Activated CD8-positive, alpha-beta memory T cell treated with anti-CD3 and anti-CD28 coated beads, Interleukin-2, amount 10 ng/mL, durations not matched to agents 7 days and 5 days (primary cell): ENCODE results near the gene PTPRN2. TPM values are rescaled to one million over a fixed set of nuclear protein-coding genes. Genes with fewer than 3 reads are reported as not detected.
A peak's percentile ranks its signal among the peaks of the same experiment; 100 is the strongest.

Source experiments
- ATAC-seq: fragments of 150-1000 bp; cut with Tn5 transposase; one replicate; pipeline ENCODE4 v1.10.0; 2021; ENCODE audit warnings: moderate library complexity
- CTCF ChIA-PET: fragments of 350-600 bp; sonication (Branson Sonifier 250); formaldehyde crosslinking; loops from one replicate; lab custom pipeline; 2021; ENCODE audit warnings: antibody characterized with exemption; lab: Charles Lee
- DNase-seq: peaks from one replicate; pipeline ENCODE4 v3.0.0-alpha.2; 2020
- H3K27ac Mint-ChIP-seq: one replicate; pipeline ENCODE4 v1.8.0; 2021; ENCODE audit warnings: mild to moderate bottlenecking, mixed read lengths
- H3K27me3 Mint-ChIP-seq: one replicate; pipeline ENCODE4 v1.8.0; 2021; ENCODE audit warnings: mixed read lengths
- H3K36me3 Mint-ChIP-seq: one replicate; pipeline ENCODE4 v1.8.0; 2021; ENCODE audit warnings: mild to moderate bottlenecking, mixed read lengths
- H3K4me1 Mint-ChIP-seq: one replicate; pipeline ENCODE4 v1.8.0; 2021; ENCODE audit warnings: mixed read lengths
- H3K4me3 Mint-ChIP-seq: one replicate; pipeline ENCODE4 v1.8.0; 2021; ENCODE audit warnings: mild to moderate bottlenecking, moderate library complexity, mixed read lengths
- H3K9me3 Mint-ChIP-seq: one replicate; pipeline ENCODE4 v1.8.0; 2022; ENCODE audit warnings: low read depth, mixed read lengths
- total RNA-seq, 2 experiments: library from RNA; stranded (reverse); gene quantifications; one replicate each; pipeline ENCODE4 v1.2.3, GENCODE V29; 2021

PTPRN2 gene
- total RNA-seq, 2 experiments from 2014 or later: 3.2 to 5.7 TPM

- Mint-ChIP-seq H3K27ac (no peak overlapping the region), H3K4me1 (no peaks in the 10 kb centered on the region), H3K9me3 (no peaks in the 10 kb centered on the region), H3K27me3 (no peaks in the 10 kb centered on the region), H3K4me3 (no peak overlapping the region), H3K36me3 (no peaks in the 10 kb centered on the region)
- CTCF ChIA-PET: no interaction called here
- ATAC-seq: no peak
- DNase-seq: no peak
Measured at GRCh38 chr7:158133515-158134271, 453.9 kb downstream of the PTPRN2 start.

- no peak overlapping the region for H3K4me3 Mint-ChIP-seq
- CTCF ChIA-PET: no interaction called here
- no peaks in the 10 kb centered on the region for H3K27me3 Mint-ChIP-seq
- H3K27ac Mint-ChIP-seq: no peak overlapping the region
- DNase-seq (no peak), ATAC-seq (no peak)
- no peaks in the 10 kb centered on the region for H3K36me3 Mint-ChIP-seq
- no peaks in the 10 kb centered on the region for H3K9me3 Mint-ChIP-seq
- no peaks in the 10 kb centered on the region for H3K4me1 Mint-ChIP-seq
Measured at GRCh38 chr7:158133057-158133456, 454.6 kb downstream of the PTPRN2 start.

- DNase-seq (no peak), ATAC-seq (no peak)
- Mint-ChIP-seq H3K4me1 (no peaks in the 10 kb centered on the region), H3K27ac (no peak overlapping the region), H3K36me3 (peaks cover 2% of the 10 kb centered on the region), H3K4me3 (no peak overlapping the region), H3K27me3 (no peaks in the 10 kb centered on the region), H3K9me3 (no peaks in the 10 kb centered on the region)
- CTCF ChIA-PET: no interaction called here
Measured at GRCh38 chr7:158130023-158130409, 457.6 kb downstream of the PTPRN2 start.

GRCh38 chr7:158129037-158130022 lies 458.3 kb downstream of the PTPRN2 start:
- Mint-ChIP-seq H3K27ac (no peak overlapping the region), H3K27me3 (no peaks in the 10 kb centered on the region), H3K9me3 (peaks cover 2% of the 10 kb centered on the region), H3K36me3 (peaks cover 2% of the 10 kb centered on the region), H3K4me3 (no peak overlapping the region), H3K4me1 (no peaks in the 10 kb centered on the region)
- ATAC-seq: no peak
- CTCF ChIA-PET: no interaction called here
- DNase-seq: no peak

GRCh38 chr7:158128572-158128971 lies 459.1 kb downstream of the PTPRN2 start:
- H3K4me1 Mint-ChIP-seq: no peaks in the 10 kb centered on the region
- H3K4me3 Mint-ChIP-seq: no peak overlapping the region
- peaks cover 2% of the 10 kb centered on the region for H3K36me3 Mint-ChIP-seq
- no peak overlapping the region for H3K27ac Mint-ChIP-seq
- ATAC-seq (no peak), DNase-seq (no peak)
- peaks cover 3% of the 10 kb centered on the region for H3K9me3 Mint-ChIP-seq
- CTCF ChIA-PET: no interaction called here
- H3K27me3 Mint-ChIP-seq: no peaks in the 10 kb centered on the region

GRCh38 chr7:158127241-158127640 lies 460.4 kb downstream of the PTPRN2 start:
- Mint-ChIP-seq H3K4me1 (no peaks in the 10 kb centered on the region), H3K4me3 (peak overlapping the region; percentile 9), H3K27ac (no peak overlapping the region), H3K9me3 (peaks cover 5% of the 10 kb centered on the region), H3K36me3 (peaks cover 2% of the 10 kb centered on the region), H3K27me3 (no peaks in the 10 kb centered on the region)
- no peak for DNase-seq
- ATAC-seq: no peak
- CTCF ChIA-PET: no interaction called here

GRCh38 chr7:158126661-158127060 lies 461.0 kb downstream of the PTPRN2 start:
- H3K36me3 Mint-ChIP-seq: peaks cover 2% of the 10 kb centered on the region
- no peaks in the 10 kb centered on the region for H3K27me3 Mint-ChIP-seq
- CTCF ChIA-PET: no interaction called here
- H3K27ac Mint-ChIP-seq: no peak overlapping the region
- ATAC-seq (no peak), DNase-seq (no peak)
- H3K4me3 Mint-ChIP-seq: peak overlapping the region; percentile 9
- H3K4me1 Mint-ChIP-seq: no peaks in the 10 kb centered on the region
- H3K9me3 Mint-ChIP-seq: peaks cover 6% of the 10 kb centered on the region

GRCh38 chr7:158125721-158126120 lies 461.9 kb downstream of the PTPRN2 start:
- peaks cover 2% of the 10 kb centered on the region for H3K36me3 Mint-ChIP-seq
- H3K9me3 Mint-ChIP-seq: peaks cover 11% of the 10 kb centered on the region
- H3K27me3 Mint-ChIP-seq: no peaks in the 10 kb centered on the region
- no peak overlapping the region for H3K27ac Mint-ChIP-seq
- CTCF ChIA-PET: no interaction called here
- peak overlapping the region; percentile 38 for H3K4me3 Mint-ChIP-seq
- ATAC-seq (no peak), DNase-seq (no peak)
- no peaks in the 10 kb centered on the region for H3K4me1 Mint-ChIP-seq

- Mint-ChIP-seq H3K27me3 (no peaks in the 10 kb centered on the region), H3K4me3 (peak overlapping the region; percentile 38), H3K9me3 (peaks cover 11% of the 10 kb centered on the region), H3K36me3 (peaks cover 2% of the 10 kb centered on the region), H3K27ac (no peak overlapping the region), H3K4me1 (no peaks in the 10 kb centered on the region)
- CTCF ChIA-PET: no interaction called here
- DNase-seq (no peak), ATAC-seq (no peak)
Measured at GRCh38 chr7:158125091-158125490, 462.5 kb downstream of the PTPRN2 start.

GRCh38 chr7:158124671-158125079 lies 462.9 kb downstream of the PTPRN2 start:
- ATAC-seq: no peak
- Mint-ChIP-seq H3K4me3 (no peak overlapping the region), H3K36me3 (peaks cover 2% of the 10 kb centered on the region), H3K27ac (no peak overlapping the region), H3K27me3 (no peaks in the 10 kb centered on the region), H3K9me3 (peaks cover 11% of the 10 kb centered on the region), H3K4me1 (no peaks in the 10 kb centered on the region)
- DNase-seq: no peak
- CTCF ChIA-PET: no interaction called here

GRCh38 chr7:158123753-158124152 lies 463.9 kb downstream of the PTPRN2 start:
- Mint-ChIP-seq H3K27me3 (no peaks in the 10 kb centered on the region), H3K4me3 (no peak overlapping the region), H3K4me1 (no peaks in the 10 kb centered on the region), H3K9me3 (peaks cover 15% of the 10 kb centered on the region), H3K27ac (no peak overlapping the region), H3K36me3 (peaks cover 2% of the 10 kb centered on the region)
- CTCF ChIA-PET: no interaction called here
- no peak for ATAC-seq
- no peak for DNase-seq

GRCh38 chr7:158123214-158123613 lies 464.4 kb downstream of the PTPRN2 start:
- no peak overlapping the region for H3K27ac Mint-ChIP-seq
- H3K36me3 Mint-ChIP-seq: peaks cover 2% of the 10 kb centered on the region
- peaks cover 15% of the 10 kb centered on the region for H3K9me3 Mint-ChIP-seq
- no peak overlapping the region for H3K4me3 Mint-ChIP-seq
- H3K27me3 Mint-ChIP-seq: no peaks in the 10 kb centered on the region
- ATAC-seq (no peak), DNase-seq (no peak)
- H3K4me1 Mint-ChIP-seq: no peaks in the 10 kb centered on the region
- CTCF ChIA-PET: no interaction called here

- CTCF ChIA-PET: no interaction called here
- Mint-ChIP-seq H3K9me3 (peaks cover 26% of the 10 kb centered on the region), H3K36me3 (peaks cover 2% of the 10 kb centered on the region), H3K4me1 (no peaks in the 10 kb centered on the region), H3K27ac (no peak overlapping the region), H3K27me3 (no peaks in the 10 kb centered on the region), H3K4me3 (no peak overlapping the region)
- no peak for ATAC-seq
- DNase-seq: no peak
Measured at GRCh38 chr7:158121441-158122045, 466.1 kb downstream of the PTPRN2 start.
